CD1c-positive myeloid dendritic cell (primary cell): ENCODE measurements around the gene TAS2R60.
A peak's percentile ranks its signal among the peaks of the same experiment; 100 is the strongest.
"Not testable (repeated sequence)": the region's sequence is repeated elsewhere in the genome, so short reads cannot be mapped to it uniquely, and the experiment has no call there.

Source experiments
- DNase-seq: peaks from one replicate; pipeline ENCODE4 v3.0.0-alpha.2; 2016; ENCODE audit errors: extremely low spot score

The TAS2R60 gene

DNA sequence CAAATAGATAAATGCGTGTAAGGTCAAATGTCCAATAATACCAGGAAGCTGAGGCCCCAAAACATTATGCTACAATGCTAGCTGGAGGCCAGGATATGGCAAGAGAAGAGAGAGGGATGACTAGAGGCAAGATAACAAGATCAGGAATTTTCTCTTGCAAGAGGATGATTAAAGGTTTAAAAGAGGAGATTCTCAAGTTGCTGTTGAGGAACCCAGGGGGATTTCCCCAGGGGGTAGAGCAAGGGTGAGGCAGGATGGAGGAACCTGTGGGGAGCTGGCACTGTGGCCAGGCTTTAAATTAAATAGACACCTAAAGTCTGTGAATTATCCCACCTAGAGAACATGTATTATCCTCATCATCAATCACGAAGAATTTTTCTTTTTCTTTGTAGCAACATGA lies 3.4 kb upstream of the TAS2R60 start:
- no peak for DNase-seq

DNA sequence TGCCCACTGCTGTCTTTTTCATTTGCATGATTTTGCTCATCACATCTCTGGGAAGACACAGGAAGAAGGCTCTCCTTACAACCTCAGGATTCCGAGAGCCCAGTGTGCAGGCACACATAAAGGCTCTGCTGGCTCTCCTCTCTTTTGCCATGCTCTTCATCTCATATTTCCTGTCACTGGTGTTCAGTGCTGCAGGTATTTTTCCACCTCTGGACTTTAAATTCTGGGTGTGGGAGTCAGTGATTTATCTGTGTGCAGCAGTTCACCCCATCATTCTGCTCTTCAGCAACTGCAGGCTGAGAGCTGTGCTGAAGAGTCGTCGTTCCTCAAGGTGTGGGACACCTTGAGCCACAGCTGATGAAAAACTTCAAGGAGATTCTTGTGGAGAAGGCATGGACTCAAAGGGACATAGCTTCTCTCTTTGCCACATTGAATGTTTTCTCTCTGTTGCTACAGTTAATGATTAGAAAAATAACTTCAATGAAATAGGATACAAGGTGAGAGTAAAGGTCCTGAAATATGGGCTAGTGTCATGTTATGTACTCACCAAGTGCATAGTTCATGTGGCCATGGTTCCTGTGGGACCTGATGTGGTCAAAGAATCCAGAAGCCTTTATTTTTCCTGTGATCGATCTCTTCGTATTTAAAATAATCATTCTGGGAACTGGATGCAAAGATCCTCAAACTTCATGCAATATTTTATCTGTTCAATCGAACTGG lies 970 bp downstream of the TAS2R60 start:
- DNase-seq, result no peak

DNA sequence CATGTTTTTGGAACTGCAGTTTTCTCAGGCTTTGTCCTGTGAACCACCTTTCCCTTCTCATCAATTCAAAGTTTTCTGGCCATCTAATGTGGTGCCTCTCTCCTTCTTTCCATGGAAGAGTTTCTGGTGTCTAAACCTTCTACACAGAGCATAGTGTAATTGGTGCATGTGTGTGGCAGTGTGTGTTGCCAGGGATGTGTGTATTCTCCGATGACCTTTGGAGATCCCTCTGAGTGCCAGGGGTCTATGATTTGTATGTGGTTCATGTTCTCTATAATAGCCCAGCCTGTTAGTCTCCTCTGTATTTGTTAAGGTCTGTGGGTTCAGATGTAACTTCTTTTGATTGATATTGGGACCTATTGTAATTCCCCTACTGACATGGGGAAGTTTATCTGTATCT lies 1.5 kb downstream of the TAS2R60 start:
- DNase-seq, result no peak

DNA sequence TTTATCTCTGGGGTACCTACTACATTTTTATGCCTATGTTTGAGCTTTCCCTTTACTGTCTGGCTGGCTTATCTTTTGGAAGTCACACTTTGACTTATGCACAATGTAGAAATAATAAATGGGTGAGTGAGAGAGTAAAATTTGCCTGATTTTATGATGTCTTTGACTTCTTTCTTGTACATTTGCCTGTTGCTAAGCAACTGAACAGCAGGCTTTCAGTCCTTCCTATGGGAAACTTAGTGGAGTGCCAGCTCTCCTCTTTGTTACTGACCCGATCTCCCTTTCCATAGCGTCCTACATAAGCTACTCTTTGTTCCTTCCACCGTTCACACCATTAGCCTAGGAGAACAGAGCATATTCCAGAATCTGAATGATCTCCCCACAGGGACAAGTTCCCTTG lies 4.2 kb downstream of the TAS2R60 start:
- no peak for DNase-seq

DNA sequence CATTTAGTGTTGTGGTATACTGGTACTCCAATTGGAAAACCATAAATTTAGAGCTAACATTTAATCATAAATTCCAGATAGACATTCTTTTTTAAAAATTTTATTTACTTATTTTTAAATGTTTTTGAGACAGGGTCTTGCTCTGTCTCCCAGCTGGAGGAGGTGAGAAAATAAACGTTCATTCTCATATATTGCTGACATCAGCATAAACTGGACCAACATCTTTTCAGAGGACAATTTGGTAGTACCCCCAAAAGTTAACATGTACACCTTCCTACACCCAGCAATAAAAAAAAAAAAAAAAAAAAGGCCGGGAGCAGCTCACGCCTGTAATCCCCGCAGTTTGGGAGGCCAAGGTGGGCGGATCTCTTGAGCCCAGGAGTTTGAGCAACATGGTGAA lies 5.2 kb downstream of the TAS2R60 start:
- no peak for DNase-seq

DNA sequence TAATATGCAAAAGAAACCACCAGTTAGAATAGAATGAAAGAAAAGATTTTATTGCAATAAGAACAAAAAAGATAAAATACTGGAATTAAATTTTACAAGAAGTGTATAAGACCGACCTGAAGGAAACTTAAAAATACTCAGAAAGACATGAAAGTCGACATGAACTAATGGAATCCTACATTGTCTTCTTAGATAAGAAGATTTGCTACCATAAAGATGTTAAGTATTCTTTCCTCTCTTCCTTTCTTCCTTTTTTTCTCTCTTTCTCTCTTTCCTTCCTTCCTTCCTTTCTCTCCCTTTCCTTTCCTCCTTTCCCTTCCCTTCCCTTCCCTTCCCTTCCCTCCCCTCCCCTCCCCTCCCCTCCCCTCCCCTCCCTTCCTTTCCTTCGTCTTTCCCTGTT lies 6.5 kb downstream of the TAS2R60 start:
- DNase-seq, result no peak

DNA sequence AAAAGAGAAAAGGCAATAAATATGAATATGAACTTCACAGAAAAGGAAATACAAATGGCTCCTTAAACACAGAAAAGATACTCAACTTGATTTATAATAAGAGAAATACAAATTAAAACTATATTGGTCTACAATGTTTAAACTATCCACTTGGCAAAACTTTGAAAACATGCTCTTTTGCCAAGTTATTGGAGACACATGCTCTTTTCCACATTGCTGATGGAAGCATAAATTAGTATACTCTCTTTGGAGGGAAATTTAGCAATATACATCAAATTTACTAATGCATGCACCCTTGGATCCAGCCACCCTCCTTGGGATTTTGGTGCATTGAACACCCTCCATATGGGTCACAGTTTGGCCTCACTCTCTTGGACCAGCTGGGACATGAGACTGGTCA lies 7.9 kb downstream of the TAS2R60 start:
- no peak for DNase-seq

DNA sequence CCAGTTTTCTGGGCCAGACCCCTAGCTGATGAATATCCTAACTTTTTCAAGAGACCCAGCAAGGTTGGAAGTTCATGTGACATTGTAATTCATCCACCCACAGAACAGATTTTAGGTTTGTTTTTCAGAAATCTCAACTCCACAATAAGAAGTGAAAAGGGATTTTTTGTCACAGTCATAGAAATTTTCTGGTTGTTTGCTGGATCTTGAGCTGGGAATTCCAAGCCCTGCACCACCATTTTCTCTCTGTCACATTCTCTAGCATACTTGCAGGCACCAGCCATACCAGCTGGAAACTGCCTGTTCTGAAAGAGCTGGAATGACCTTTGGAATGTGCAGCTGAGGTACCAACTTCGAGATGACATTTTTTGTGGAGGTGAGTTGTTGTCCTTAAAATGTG lies 8.5 kb downstream of the TAS2R60 start:
- no peak for DNase-seq

DNA sequence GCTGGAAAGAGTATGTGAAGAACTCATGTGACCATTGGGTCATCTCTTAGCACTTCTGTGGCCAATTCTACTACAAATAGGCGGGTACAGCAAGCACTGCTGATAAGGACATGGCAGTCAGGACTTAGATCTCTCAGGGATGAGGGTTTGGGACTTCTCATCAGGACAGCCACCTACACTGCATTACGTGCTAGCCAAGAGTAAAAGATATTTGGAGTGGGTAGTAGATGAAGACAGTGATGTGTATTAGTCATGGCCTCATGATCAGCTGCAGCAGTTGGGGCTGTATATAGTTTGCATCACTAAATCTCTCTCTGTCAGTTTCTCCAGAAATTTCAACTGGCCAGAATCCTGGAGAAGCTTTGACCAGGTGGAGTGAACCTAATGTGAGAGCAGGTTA lies 9.2 kb downstream of the TAS2R60 start:
- peak; percentile 46 for DNase-seq

DNA sequence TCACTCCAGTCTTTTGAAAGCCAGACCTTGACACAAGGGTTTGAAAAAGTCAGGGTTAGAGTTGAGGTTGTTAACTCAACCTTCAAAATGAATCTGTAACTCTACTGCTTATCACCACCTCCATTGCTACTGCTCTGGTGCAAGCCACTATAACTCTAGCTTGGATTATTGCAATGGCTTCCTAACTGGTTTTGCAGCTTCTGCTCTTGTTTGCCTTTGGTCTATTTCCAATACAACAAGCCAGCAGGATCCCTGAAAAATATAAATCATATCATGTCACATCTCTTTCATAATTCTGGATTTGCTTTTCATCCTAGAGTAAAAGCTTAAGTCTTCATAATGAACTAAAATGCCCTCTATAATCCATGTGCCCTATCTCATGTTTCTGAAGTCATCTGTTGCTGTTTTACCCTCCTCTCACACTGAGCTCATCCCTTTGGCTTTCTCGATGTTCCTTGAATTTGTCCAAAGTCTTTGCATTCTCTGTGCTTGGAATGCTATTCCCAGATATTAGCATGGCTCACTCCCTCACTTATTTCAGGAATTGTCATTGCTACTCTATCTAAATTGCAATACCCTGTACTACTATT lies 10.9 kb downstream of the TAS2R60 start:
- no peak for DNase-seq

DNA sequence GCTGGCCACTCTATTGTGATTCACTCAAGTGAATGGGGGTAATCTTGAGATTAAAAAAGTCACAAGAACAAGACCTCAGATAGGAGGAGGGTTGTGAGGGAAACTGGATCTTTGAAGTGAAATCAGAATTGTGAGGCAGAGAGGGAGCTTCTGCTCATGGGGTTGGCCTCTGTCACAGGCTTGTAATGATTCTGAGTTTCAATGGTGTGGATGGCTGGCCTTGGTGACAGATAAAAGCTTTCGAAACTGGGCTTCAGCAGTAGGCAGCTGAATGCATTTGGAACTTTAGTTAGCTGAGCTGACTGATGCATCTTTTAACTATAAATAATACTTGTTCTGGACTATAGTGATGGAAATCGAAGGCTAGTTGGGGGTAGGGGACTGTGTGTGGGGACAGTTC lies 12.2 kb downstream of the TAS2R60 start:
- DNase-seq, result no peak

DNA sequence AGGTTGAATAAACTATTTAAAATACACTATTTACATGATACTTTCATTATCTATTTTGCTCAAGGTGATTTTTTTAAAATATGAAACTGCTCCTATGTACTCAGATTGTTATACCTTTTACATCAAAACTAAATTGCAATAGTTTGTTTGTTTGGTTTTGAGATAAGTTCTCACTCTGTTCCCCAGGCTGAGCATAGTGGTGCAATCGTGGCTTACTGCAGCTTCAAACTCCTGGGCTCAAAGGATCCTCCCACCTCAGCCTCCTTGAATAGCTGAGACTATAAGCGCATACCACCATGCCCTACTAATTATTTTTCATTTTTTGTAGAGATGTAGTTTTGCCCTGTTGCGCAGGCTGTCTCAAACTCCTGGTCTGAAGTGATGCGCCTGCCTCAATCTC lies 12.7 kb downstream of the TAS2R60 start:
- no peak for DNase-seq

DNA sequence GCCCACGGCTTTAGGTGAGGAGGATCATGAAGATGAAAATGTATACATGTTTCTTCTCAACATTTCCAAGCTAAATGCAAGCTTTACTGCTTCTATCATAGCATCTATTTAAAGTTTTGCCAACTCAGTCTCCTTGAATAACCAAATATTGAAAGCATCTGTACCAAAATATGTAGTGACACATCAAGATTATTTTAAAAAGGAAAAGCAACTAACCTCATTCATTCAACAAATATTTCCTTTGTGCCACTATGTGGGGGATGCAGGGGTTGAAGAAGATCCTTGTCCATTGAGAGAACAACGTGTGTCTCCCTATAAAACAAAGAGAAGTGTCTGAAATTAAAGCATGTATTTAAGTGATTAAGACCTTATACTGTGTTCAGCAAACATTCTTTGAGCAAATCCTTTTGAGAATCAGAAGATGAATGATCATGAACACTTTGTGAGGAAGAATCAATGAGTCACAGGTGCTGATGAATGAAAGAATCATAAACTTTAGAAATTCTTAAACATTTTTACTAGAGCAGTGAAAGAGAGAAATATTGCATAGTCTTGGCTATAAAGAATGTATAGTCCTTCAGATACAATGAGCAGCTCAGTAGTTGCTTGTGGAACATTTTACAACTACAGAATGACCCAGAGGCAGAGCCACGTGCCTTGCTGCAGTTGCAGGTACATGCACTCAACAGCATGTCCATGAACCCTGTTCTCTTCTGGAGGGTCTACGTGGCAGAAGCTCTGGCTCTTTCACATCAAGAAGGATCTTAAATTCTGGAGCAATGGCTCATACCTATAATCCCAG lies 13.9 kb downstream of the TAS2R60 start:
- DNase-seq, result no peak

DNA sequence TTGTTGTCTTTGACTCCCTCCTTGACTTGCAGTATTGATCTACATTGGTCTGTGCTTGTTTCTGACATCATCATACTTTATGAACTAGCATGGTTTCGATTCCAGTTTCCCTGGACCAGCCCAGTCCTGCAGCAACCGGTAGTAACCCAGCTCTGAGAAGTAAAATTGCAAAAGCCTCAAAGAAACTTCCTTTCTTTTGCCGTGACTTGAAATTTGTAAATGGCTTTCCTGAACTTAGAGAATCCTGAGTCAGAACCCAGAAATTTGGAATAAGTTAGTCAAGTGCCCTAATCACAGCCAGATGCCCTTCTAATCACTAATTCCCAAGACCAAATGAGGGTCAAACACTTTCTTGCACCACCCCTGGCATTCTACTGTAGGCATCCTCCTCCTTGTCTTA lies 15.0 kb downstream of the TAS2R60 start:
- peak; percentile 61 for DNase-seq

DNA sequence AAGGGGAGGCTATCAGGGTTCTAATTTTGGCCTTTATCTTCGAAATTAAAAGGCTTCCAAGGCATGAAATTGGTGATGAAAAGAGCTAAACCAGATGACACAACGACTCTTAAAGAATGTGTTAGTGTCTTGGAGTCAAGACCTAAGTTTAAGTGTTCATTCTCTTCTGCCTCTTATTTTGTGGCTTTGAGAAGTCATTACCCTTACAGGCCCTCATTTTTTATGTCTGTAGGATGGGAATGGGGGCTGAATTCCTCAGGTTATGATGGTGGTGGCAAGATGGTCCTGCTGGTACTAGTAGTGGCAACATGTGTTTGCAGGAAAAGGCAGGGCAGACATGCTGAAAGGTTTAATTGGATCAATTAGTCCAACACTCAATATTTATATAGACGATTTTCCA lies 15.4 kb downstream of the TAS2R60 start:
- DNase-seq, result no peak

DNA sequence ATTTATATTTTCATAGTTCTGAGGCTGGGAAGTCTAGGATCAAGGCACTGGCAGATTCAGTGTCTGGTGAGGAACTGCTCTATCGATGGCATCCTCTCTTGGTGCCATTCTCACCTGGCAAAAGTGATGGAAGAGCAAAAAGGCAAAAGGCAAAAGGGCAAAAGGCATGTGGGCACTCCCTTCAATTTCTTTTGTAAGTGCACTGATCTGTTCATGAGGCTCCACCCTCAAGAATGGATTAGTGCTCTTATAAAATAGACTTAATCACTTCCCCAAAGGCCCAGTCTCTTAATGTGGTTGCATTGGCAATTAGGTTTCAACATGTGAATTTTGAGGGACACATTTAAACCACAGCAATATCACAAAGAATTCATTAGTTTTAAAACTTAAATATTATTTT lies 16.1 kb downstream of the TAS2R60 start:
- no peak for DNase-seq

DNA sequence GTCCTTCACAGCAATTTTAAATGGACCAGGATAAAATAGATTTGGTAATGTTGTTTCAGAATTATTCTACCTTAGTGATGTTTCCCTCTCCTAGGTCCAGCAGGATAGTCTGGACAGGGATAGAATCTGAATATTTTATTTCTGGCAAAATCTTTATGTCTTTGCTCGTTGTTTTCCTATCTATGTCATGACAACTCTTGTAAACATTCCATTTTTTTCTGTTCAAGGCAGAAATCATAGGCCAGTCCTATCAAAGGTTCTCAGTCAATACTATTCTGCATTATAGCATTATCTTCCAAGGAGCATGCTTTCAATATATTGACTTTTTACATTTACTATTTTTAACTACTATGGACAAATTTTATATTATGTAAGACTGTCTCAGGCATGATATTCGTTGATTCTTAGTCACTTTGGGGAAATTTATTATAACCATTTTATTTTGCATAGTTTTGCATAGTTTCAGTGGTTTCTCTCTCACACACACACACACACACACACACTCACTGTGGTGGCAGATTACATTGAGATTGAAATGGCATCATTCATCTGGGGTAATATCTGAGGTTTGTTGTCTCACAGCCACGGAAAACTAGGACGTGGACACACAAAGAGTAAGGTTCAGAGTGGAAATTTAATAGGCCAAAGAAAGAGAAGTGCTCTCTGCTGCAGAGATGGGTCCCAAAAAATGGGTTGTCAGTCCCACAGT lies 17.2 kb downstream of the TAS2R60 start:
- no peak for DNase-seq

DNA sequence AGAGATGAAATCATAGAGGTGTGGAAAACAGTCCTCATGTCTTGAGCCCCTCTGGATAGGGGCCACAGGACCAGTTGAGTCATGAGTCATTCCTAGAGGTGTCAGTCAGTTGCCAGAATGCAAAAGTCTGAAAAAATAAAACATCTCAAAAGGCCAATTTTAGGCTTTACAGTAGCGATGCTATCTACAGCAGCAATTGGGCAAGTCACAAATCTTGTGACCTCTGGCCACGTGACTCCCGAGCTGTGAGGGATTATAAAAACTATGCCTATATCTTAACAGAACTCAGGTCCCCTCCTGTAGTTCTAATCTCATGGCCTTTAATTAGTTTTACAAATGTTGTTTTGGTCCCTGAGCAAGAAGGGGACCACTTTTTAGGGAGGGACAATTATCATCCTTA lies 18.8 kb downstream of the TAS2R60 start:
- DNase-seq, result no peak

DNA sequence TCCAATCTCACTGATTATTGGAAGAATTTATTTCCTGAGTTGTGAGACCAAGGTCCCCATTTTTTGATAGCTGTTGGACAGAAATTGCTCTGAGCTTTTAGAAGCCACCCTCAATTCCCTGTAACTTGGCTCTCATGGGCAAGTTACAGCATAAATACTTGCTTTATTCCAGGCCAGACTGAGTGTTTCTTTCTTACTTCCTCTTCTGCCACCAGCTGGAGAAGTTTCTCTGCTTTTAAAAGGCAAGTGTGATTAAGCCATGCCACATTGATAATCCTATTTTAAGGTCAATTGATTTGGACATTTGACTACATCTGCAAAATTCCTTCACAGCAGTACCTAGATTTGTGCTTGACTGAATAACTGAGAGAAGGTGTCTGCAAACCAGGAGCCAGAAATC lies 20.3 kb downstream of the TAS2R60 start:
- peak; percentile 40 for DNase-seq

DNA sequence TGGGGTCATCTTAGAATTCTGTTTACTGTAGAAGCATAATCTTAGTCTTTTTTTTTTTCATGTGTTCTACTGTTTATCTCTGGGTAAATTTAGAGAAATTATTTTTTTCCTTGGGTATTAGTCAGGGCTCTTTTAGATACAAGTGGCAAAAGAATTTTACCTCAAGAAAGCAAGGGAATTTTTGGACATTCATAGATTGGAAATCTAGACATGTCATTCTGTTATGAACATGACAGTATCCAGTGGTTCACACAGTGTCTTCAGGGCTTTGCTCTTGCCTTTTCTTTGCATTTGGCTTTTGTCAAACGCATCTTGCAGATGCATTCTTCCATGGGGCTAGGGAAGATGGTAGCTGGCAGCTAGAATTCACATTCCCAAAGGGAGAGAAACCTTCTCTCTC lies 20.7 kb downstream of the TAS2R60 start:
- DNase-seq, result no peak

DNA sequence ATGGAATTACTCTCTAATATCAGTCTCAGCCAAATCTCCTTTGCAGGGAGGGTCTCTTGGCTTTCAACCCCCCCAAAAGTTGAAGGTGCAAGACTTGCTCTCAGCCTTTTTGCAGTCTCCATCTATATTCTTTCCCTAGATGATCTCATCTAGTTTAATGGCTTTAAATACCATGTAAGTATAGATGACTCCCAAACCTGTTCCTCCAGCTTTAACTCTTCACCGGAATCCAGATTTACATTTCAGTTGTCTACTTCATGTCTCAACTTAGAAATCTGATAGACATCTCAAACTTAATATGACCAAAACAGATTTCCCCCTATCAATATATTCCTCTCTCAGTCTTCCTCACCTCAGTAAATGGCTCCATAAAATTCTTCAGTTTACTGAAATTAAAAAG lies 24.5 kb downstream of the TAS2R60 start:
- no peak for DNase-seq

DNA sequence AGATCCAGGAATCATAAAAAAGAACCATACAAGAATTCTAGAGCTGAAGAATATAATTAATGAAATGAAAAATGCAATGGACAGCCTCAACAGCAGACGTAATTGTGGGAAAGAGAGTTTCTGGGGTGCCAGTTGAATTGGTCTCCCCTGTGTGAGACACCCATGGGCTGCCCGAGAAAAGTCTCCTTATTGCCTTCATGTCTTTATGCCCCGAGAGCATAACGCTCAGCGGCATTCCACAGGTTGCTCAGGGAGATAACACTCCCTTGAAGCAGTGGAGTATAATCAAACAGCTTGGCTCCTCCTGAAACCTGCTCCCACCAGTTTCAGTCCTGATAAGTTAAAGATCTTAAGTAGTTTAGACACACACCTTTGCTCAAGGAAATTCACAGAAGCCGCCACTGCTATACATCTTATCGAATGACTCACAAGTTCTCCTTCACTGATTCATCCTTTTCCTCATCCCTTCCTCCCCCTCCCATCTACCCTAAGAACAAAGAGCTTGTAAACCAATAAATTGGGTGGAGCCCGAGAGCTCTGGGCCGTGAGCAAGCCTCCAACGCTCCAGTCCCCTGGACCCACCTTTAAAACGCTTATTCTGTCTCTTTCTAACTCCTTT lies 28.9 kb downstream of the TAS2R60 start:
- DNase-seq, result not testable (repeated sequence)
